H1 (cell line): ENCODE measurements around the gene DIAPH2. TPM values are rescaled to one million over a fixed set of nuclear protein-coding genes. Genes with fewer than 3 reads are reported as not detected.

ENCODE experiments used
- CTCF ChIA-PET: fragments of 300-600 bp; sonication (Branson Sonifier 250); formaldehyde crosslinking; loops from one replicate; lab custom pipeline; 2021; ENCODE audit not compliant: partially characterized antibody; lab: Charles Lee
- POLR2A ChIA-PET: fragments of 300-600 bp; sonication (Branson Sonifier 250); formaldehyde crosslinking; loops from one replicate; lab custom pipeline; 2021; ENCODE audit warnings: inconsistent platforms; ENCODE audit not compliant: partially characterized antibody; lab: Charles Lee
- DNase-seq, 2 experiments: peaks; one replicate each; pipeline versions ENCODE4 v3.0.0 to v3.0.0-alpha.2; 2010 to 2022; ENCODE audit warnings: low spot score in 2 of 2, low read depth in 1 of 2, mixed read lengths in 1 of 2
- FAIRE-seq: peaks from 2 replicates; lab custom pipeline; 2011; peaks lifted over from hg19 to GRCh38; lab: Jason Lieb, UNC
- H2AFZ ChIP-seq: 2 replicates; pipeline ENCODE4 v1.8.1; 2012; ENCODE audit warnings: low read length, inconsistent platforms
- H2AK5ac ChIP-seq: 2 replicates; pipeline ENCODE4 v1.6.1; 2013; ENCODE audit warnings: low read depth, low read length
- H2BK120ac ChIP-seq: replicated peaks from 2 replicates; pipeline ENCODE3; 2013; ENCODE audit warnings: low read depth, low read length, inconsistent platforms
- H2BK12ac ChIP-seq: 2 replicates; pipeline ENCODE4 v1.6.1; 2013; ENCODE audit warnings: low read depth, low read length
- H2BK15ac ChIP-seq: 2 replicates; pipeline ENCODE4 v1.6.1; 2013; ENCODE audit warnings: low read length
- H2BK20ac ChIP-seq: 2 replicates; pipeline ENCODE4 v1.6.1; 2013; ENCODE audit warnings: low read length
- H2BK5ac ChIP-seq: 2 replicates; pipeline ENCODE4 v1.6.1; 2013; ENCODE audit warnings: low read depth, low read length
- H3K14ac ChIP-seq: 2 replicates; pipeline ENCODE4 v1.6.1; 2013; ENCODE audit warnings: inconsistent platforms; ENCODE audit not compliant: insufficient read length
- H3K18ac ChIP-seq: 2 replicates; pipeline ENCODE4 v1.6.1; 2013; ENCODE audit warnings: low read length; ENCODE audit errors: extremely low read depth
- H3K23ac ChIP-seq: 2 replicates; pipeline ENCODE4 v1.6.1; 2013; ENCODE audit warnings: inconsistent platforms; ENCODE audit not compliant: insufficient read length
- H3K23me2 ChIP-seq: 2 replicates; pipeline ENCODE4 v1.6.1; 2013; ENCODE audit warnings: low read depth, low read length
- H3K27ac ChIP-seq: 2 replicates; pipeline ENCODE4 v1.6.1; 2011; ENCODE audit warnings: low read depth, low read length, inconsistent platforms
- H3K27me3 ChIP-seq, 4 experiments: replicated peaks in 1 of 4; 1 replicate in 1 of 4; 2 replicates in 3 of 4; pipeline versions ENCODE4 v1.6.1 to v1.8.1; 2011 to 2013; ENCODE audit warnings: low read length in 3 of 4, mild to moderate bottlenecking in 3 of 4, inconsistent platforms in 2 of 4, mixed read lengths in 2 of 4, moderate library complexity in 1 of 4; ENCODE audit not compliant: control insufficient read depth in 3 of 4, insufficient read depth in 3 of 4; ENCODE audit errors: extremely low read depth in 1 of 4
- H3K36me3 ChIP-seq, 4 experiments: 2 replicates each; pipeline versions ENCODE4 v1.6.1 to v1.8.1; 2011 to 2013; ENCODE audit warnings: mild to moderate bottlenecking in 4 of 4, low read length in 3 of 4, moderate library complexity in 2 of 4, control low read depth in 1 of 4, inconsistent platforms in 1 of 4; ENCODE audit not compliant: insufficient read depth in 4 of 4, control insufficient read depth in 2 of 4
- H3K4ac ChIP-seq: replicated peaks from 2 replicates; pipeline ENCODE3; 2013; ENCODE audit warnings: low read length, low read depth, mixed read lengths, inconsistent platforms; ENCODE audit not compliant: insufficient read length
- H3K4me1 ChIP-seq, 4 experiments: replicated peaks in 1 of 4; 1 replicate in 1 of 4; 2 replicates in 3 of 4; pipeline versions ENCODE4 v1.6.1 to v1.8.1; 2011 to 2013; ENCODE audit warnings: low read length in 3 of 4, inconsistent platforms in 2 of 4, mixed read lengths in 1 of 4; ENCODE audit not compliant: insufficient read depth in 4 of 4, control insufficient read depth in 3 of 4
- H3K4me2 ChIP-seq, 2 experiments: 2 replicates each; pipeline versions ENCODE4 v1.6.1 to v1.8.1; 2011 to 2013; ENCODE audit warnings: low read depth in 2 of 2, low read length in 2 of 2, control low read depth in 1 of 2, inconsistent platforms in 1 of 2, mild to moderate bottlenecking in 1 of 2; ENCODE audit not compliant: insufficient read depth in 1 of 2
- H3K4me3 ChIP-seq, 4 experiments: fragments of 200-600, 300-600 bp in 1 of 4; sonication (generic), shearing (Covaris generic), sonication (Bioruptor Twin) in 1 of 4; 2 replicates each; pipeline versions ENCODE4 v1.5.1 to v1.8.1; 2011 to 2016; ENCODE audit warnings: low read length in 4 of 4, low read depth in 3 of 4, control low read depth in 2 of 4, inconsistent platforms in 2 of 4, mild to moderate bottlenecking in 2 of 4, mixed read lengths in 1 of 4, moderate library complexity in 1 of 4; ENCODE audit not compliant: insufficient read depth in 2 of 4; ENCODE audit errors: extremely low read depth in 1 of 4
- H3K56ac ChIP-seq: replicated peaks from 2 replicates; pipeline ENCODE3; 2013; ENCODE audit warnings: low read depth, mild to moderate bottlenecking, mixed read lengths, low read length, inconsistent platforms; ENCODE audit not compliant: insufficient read length
- H3K79me1 ChIP-seq: 2 replicates; pipeline ENCODE4 v1.6.1; 2013; ENCODE audit warnings: low read depth, low read length, control low read depth
- H3K79me2 ChIP-seq, 2 experiments: 2 replicates each; pipeline versions ENCODE4 v1.6.1 to v1.8.1; 2012 to 2013; ENCODE audit warnings: low read length in 2 of 2, mild to moderate bottlenecking in 2 of 2, inconsistent platforms in 1 of 2; ENCODE audit not compliant: insufficient read depth in 2 of 2, control insufficient read depth in 1 of 2
- H3K9ac ChIP-seq, 4 experiments: replicated peaks in 1 of 4; 1 replicate in 1 of 4; 2 replicates in 3 of 4; pipeline versions ENCODE4 v1.6.1 to v1.8.1; 2011 to 2013; ENCODE audit warnings: low read depth in 3 of 4, low read length in 3 of 4, control low read depth in 2 of 4, mild to moderate bottlenecking in 2 of 4, moderate library complexity in 2 of 4, inconsistent platforms in 1 of 4; ENCODE audit errors: extremely low read depth in 1 of 4
- H3K9me3 ChIP-seq, 2 experiments: 2 replicates each; pipeline versions ENCODE4 v1.6.1 to v1.8.1; 2012 to 2013; ENCODE audit warnings: mild to moderate bottlenecking in 2 of 2, moderate library complexity in 2 of 2, control low read depth in 1 of 2, inconsistent platforms in 1 of 2, low read depth in 1 of 2, low read length in 1 of 2, mixed read lengths in 1 of 2; ENCODE audit not compliant: insufficient read depth in 2 of 2
- H4K20me1 ChIP-seq, 2 experiments: replicated peaks in 1 of 2; 2 replicates each; pipeline versions ENCODE3 to v1.8.1; 2011 to 2013; ENCODE audit warnings: inconsistent platforms in 2 of 2, low read length in 2 of 2, mild to moderate bottlenecking in 1 of 2; ENCODE audit not compliant: insufficient read depth in 2 of 2, control insufficient read depth in 1 of 2
- H4K5ac ChIP-seq: 2 replicates; pipeline ENCODE4 v1.6.1; 2013; ENCODE audit warnings: low read length, low read depth, mixed read lengths, inconsistent platforms; ENCODE audit not compliant: insufficient read length
- H4K8ac ChIP-seq: 2 replicates; pipeline ENCODE4 v1.8.0; 2013; ENCODE audit warnings: mild to moderate bottlenecking, moderate library complexity, low read length, inconsistent platforms; ENCODE audit not compliant: insufficient read depth; ENCODE audit errors: extremely low read depth
- H4K91ac ChIP-seq: replicated peaks from 2 replicates; pipeline ENCODE3; 2013; ENCODE audit warnings: low read length, mixed read lengths, inconsistent platforms; ENCODE audit not compliant: insufficient read length
- CBX5 ChIP-seq: fragments of 300-800, 300-1000 bp; sonication (generic); IDR thresholded peaks from 2 replicates; pipeline ENCODE4 v1.7.1; 2016; ENCODE audit warnings: antibody characterized with exemption, low read length, low read depth
- WGBS, 2 experiments: shearing (Covaris generic) in 1 of 2; methylation state at CpG; one replicate each; pipeline versions ENCODE4 v1.1.6 to v1.1.7; 2013 to 2015; ENCODE audit warnings: low lambda C conversion rate in 2 of 2, mixed read lengths in 2 of 2, inconsistent platforms in 1 of 2, low coverage in 1 of 2, missing lambda C conversion rate in 1 of 2; ENCODE audit not compliant: insufficient replicate concordance in 2 of 2, insufficient coverage in 1 of 2, insufficient read length in 1 of 2; ENCODE audit errors: extremely low coverage in 1 of 2, missing lambda C conversion rate in 1 of 2; 5-methylcytosine and 5-hydroxymethylcytosine counted together
- polyA plus RNA-seq, 7 experiments: library from polyadenylated mRNA; depleted of rRNA in 3 of 7; stranded (reverse) in 5 of 7; unstranded in 2 of 7; fragments of >200 nt in 5 of 7; fragments of 200-250 nt in 2 of 7; gene quantifications; 1 replicate in 5 of 7; 2 replicates in 1 of 7; 4 replicates in 1 of 7; pipeline versions ENCODE4 v1.2.1 to v1.2.3, GENCODE V29; 2011 to 2013; ENCODE audit warnings: missing spikeins in 2 of 7, mixed read lengths in 2 of 7
- total RNA-seq: library from RNA; stranded (reverse); fragmentation: NEBNext Ultra II Directional; extraction: Animal tissue kit (Norgen Biotek cat#: 25700); gene quantifications from 2 replicates; pipeline ENCODE4 v1.2.1, GENCODE V29; 2021

Gene DIAPH2
- total and polyA plus RNA-seq, 2 of the 8 experiments (the other 6 are each of a cell fraction or from before 2014, with no cell fraction given) = 4.4 to 24.3 TPM

GRCh38 chrX:97046867-97047266 is 362.2 kb downstream of the DIAPH2 start:
- 95% methylated on average over 3 of the region's 3 CpGs; no CpG with 5 or more reads in 1 of the 2 experiments for WGBS, 2 experiments
- Histone ChIP-seq H2AFZ (no peak overlapping the region), H3K56ac (no peak overlapping the region), H3K4ac (no peak overlapping the region), H3K4me2 (no peak overlapping the region), H4K20me1 (no peaks in the 10 kb centered on the region), H2BK15ac (no peak overlapping the region), H2AK5ac (no peak overlapping the region), H4K91ac (no peak overlapping the region), H3K23ac (no peak overlapping the region), H3K14ac (no peak overlapping the region), H3K9ac (no peak overlapping the region), H3K23me2 (no peaks in the 10 kb centered on the region), H3K18ac (no peak overlapping the region), H3K27me3 (no peaks in the 10 kb centered on the region), H2BK5ac (no peak overlapping the region), H3K79me1 (no peaks in the 10 kb centered on the region), H4K5ac (no peak overlapping the region), H2BK120ac (no peak overlapping the region), H3K4me3 (no peak overlapping the region), H2BK20ac (no peak overlapping the region), H2BK12ac (no peak overlapping the region), H3K4me1 (no peaks in the 10 kb centered on the region), H3K36me3 (no peaks in the 10 kb centered on the region), H3K79me2 (no peaks in the 10 kb centered on the region), H3K27ac (no peak overlapping the region), H4K8ac (no peak overlapping the region), H3K9me3 (no peaks in the 10 kb centered on the region)
- no peak for TF ChIP-seq CBX5
- POLR2A ChIA-PET = no interaction called here
- no peak for DNase-seq
- no peak for FAIRE-seq
- CTCF ChIA-PET = no interaction called here
